H9 (cell line): ENCODE measurements around the gene CBR1. TPM values are rescaled to one million over a fixed set of nuclear protein-coding genes. Genes with fewer than 3 reads are reported as not detected.

ENCODE experiments used
- DNase-seq: peaks from one replicate; pipeline ENCODE4 v3.0.0-alpha.2; 2017
- H2AFZ ChIP-seq: one replicate; pipeline ENCODE4 v1.6.1; 2013; ENCODE audit warnings: mild to moderate bottlenecking, low read length, control low read depth, moderate library complexity
- H2AK5ac ChIP-seq: 2 replicates; pipeline ENCODE4 v1.6.1; 2013; ENCODE audit warnings: low read length, control low read depth, mixed read lengths; ENCODE audit not compliant: insufficient read length
- H2BK120ac ChIP-seq: one replicate; pipeline ENCODE4 v1.6.1; 2013; ENCODE audit warnings: low read depth, mild to moderate bottlenecking, low read length, control low read depth, inconsistent platforms; ENCODE audit not compliant: poor library complexity, severe bottlenecking
- H2BK12ac ChIP-seq: 2 replicates; pipeline ENCODE4 v1.6.1; 2013; ENCODE audit warnings: low read length, control low read depth, mixed read lengths, low read depth; ENCODE audit not compliant: insufficient read length
- H2BK15ac ChIP-seq: 2 replicates; pipeline ENCODE4 v1.6.1; 2013; ENCODE audit warnings: low read depth, low read length, control low read depth
- H2BK20ac ChIP-seq: one replicate; pipeline ENCODE4 v1.6.1; 2013; ENCODE audit warnings: low read depth, mild to moderate bottlenecking, low read length, control low read depth, inconsistent platforms; ENCODE audit not compliant: poor library complexity, severe bottlenecking
- H2BK5ac ChIP-seq: 2 replicates; pipeline ENCODE4 v1.6.1; 2013; ENCODE audit warnings: low read length, control low read depth, mixed read lengths; ENCODE audit not compliant: insufficient read length
- H3K14ac ChIP-seq: 2 replicates; pipeline ENCODE4 v1.6.1; 2013; ENCODE audit warnings: low read length, control low read depth; ENCODE audit not compliant: insufficient read depth
- H3K18ac ChIP-seq: 2 replicates; pipeline ENCODE4 v1.6.1; 2013; ENCODE audit warnings: low read depth, mild to moderate bottlenecking, mixed read lengths, low read length, control low read depth; ENCODE audit not compliant: insufficient read length
- H3K23ac ChIP-seq: 2 replicates; pipeline ENCODE4 v1.6.1; 2013; ENCODE audit warnings: low read length, control low read depth, mixed read lengths, low read depth; ENCODE audit not compliant: insufficient read length
- H3K23me2 ChIP-seq: 2 replicates; pipeline ENCODE4 v1.6.1; 2013; ENCODE audit warnings: low read depth, mild to moderate bottlenecking, mixed read lengths, low read length, control low read depth; ENCODE audit not compliant: insufficient read length, poor library complexity, severe bottlenecking
- H3K27ac ChIP-seq: 2 replicates; pipeline ENCODE4 v1.5.1; 2013; ENCODE audit warnings: low read length, control low read depth, mixed read lengths, low read depth; ENCODE audit not compliant: insufficient read length
- H3K27me3 ChIP-seq: 2 replicates; pipeline ENCODE4 v1.6.1; 2013; ENCODE audit warnings: low read length, control low read depth, inconsistent platforms; ENCODE audit not compliant: insufficient read depth
- H3K4ac ChIP-seq: 2 replicates; pipeline ENCODE4 v1.6.1; 2013; ENCODE audit warnings: low read depth, mild to moderate bottlenecking, control low read depth, inconsistent platforms, low read length, moderate library complexity
- H3K4me1 ChIP-seq: 2 replicates; pipeline ENCODE4 v1.6.1; 2013; ENCODE audit warnings: low read length, control low read depth, inconsistent platforms; ENCODE audit not compliant: insufficient read depth
- H3K4me2 ChIP-seq: 2 replicates; pipeline ENCODE4 v1.6.1; 2013; ENCODE audit warnings: low read length, control low read depth, mixed read lengths; ENCODE audit not compliant: insufficient read length, insufficient read depth
- H3K56ac ChIP-seq: 2 replicates; pipeline ENCODE4 v1.6.1; 2013; ENCODE audit warnings: low read depth, mild to moderate bottlenecking, mixed read lengths, low read length, control low read depth; ENCODE audit not compliant: insufficient read length
- H3K79me1 ChIP-seq: 2 replicates; pipeline ENCODE4 v1.6.1; 2013; ENCODE audit warnings: low read depth, mild to moderate bottlenecking, moderate library complexity, low read length, control low read depth, inconsistent platforms; ENCODE audit not compliant: insufficient read depth, poor library complexity, severe bottlenecking
- H3K79me2 ChIP-seq: 2 replicates; pipeline ENCODE4 v1.6.1; 2013; ENCODE audit warnings: low read length, control low read depth, inconsistent platforms; ENCODE audit not compliant: insufficient read depth
- H3K9ac ChIP-seq: 2 replicates; pipeline ENCODE4 v1.6.1; 2013; ENCODE audit warnings: low read length, control low read depth, mixed read lengths; ENCODE audit not compliant: insufficient read length; ENCODE audit errors: extremely low read depth
- H3K9me3 ChIP-seq: one replicate; pipeline ENCODE4 v1.6.1; 2013; ENCODE audit warnings: low read depth, low read length, inconsistent platforms; ENCODE audit not compliant: control insufficient read depth
- H3T11ph ChIP-seq: one replicate; pipeline ENCODE4 v1.6.1; 2013; ENCODE audit warnings: mild to moderate bottlenecking, low read length, control low read depth, inconsistent platforms
- H4K20me1 ChIP-seq: one replicate; pipeline ENCODE4 v1.6.1; 2013; ENCODE audit not compliant: control insufficient read depth, insufficient read length, insufficient read depth
- H4K5ac ChIP-seq: 2 replicates; pipeline ENCODE4 v1.6.1; 2013; ENCODE audit warnings: low read depth, mild to moderate bottlenecking, mixed read lengths, low read length, control low read depth; ENCODE audit not compliant: insufficient read length
- H4K8ac ChIP-seq: replicated peaks from 2 replicates; pipeline ENCODE4 v1.6.1; 2013; ENCODE audit warnings: low read length, control low read depth, mixed read lengths, low read depth; ENCODE audit not compliant: insufficient read length
- H4K91ac ChIP-seq: 2 replicates; pipeline ENCODE4 v1.6.1; 2013; ENCODE audit warnings: low read depth, mild to moderate bottlenecking, moderate library complexity, mixed read lengths, low read length, control low read depth; ENCODE audit not compliant: insufficient read length
- H3K27ac Mint-ChIP-seq, 3 experiments: 2 replicates in 2 of 3; 3 replicates in 1 of 3; pipeline ENCODE4 v1.8.0; 2020 to 2021; ENCODE audit warnings: mixed read lengths in 3 of 3, mild to moderate bottlenecking in 1 of 3, moderate library complexity in 1 of 3
- H3K27me3 Mint-ChIP-seq: 2 replicates; pipeline ENCODE4 v1.8.0; 2021; ENCODE audit warnings: low read depth, mild to moderate bottlenecking, moderate library complexity, mixed read lengths
- H3K36me3 Mint-ChIP-seq, 3 experiments: 2 replicates in 2 of 3; 3 replicates in 1 of 3; pipeline ENCODE4 v1.8.0; 2020 to 2021; ENCODE audit warnings: low read depth in 3 of 3, mixed read lengths in 3 of 3; ENCODE audit not compliant: insufficient read depth in 1 of 3
- H3K4me1 Mint-ChIP-seq, 2 experiments: 2 replicates each; pipeline ENCODE4 v1.8.0; 2020; ENCODE audit warnings: mixed read lengths in 2 of 2
- H3K4me3 Mint-ChIP-seq, 2 experiments: 2 replicates in 1 of 2; 3 replicates in 1 of 2; pipeline ENCODE4 v1.8.0; 2020 to 2021; ENCODE audit warnings: mild to moderate bottlenecking in 2 of 2, mixed read lengths in 2 of 2, moderate library complexity in 1 of 2
- H3K9me3 Mint-ChIP-seq, 2 experiments: 2 replicates in 1 of 2; 3 replicates in 1 of 2; pipeline ENCODE4 v1.8.0; 2020; ENCODE audit warnings: mild to moderate bottlenecking in 2 of 2, mixed read lengths in 2 of 2, moderate library complexity in 1 of 2
- CTCF ChIP-seq: fragments of 200-600 bp; sonication (generic); conservative IDR thresholded peaks from 3 replicates; pipeline ENCODE4 v1.8.0; 2021; ENCODE audit warnings: antibody characterized with exemption, mild to moderate bottlenecking
- WGBS: extraction: QIAGEN DNeasy Blood & Tissue Kit; methylation state at CpG from one replicate; pipeline ENCODE4 v1.1.7; 2013; ENCODE audit warnings: missing lambda C conversion rate, low lambda C conversion rate, mixed read lengths; ENCODE audit not compliant: insufficient read length; ENCODE audit errors: extremely low coverage; 5-methylcytosine and 5-hydroxymethylcytosine counted together
- total RNA-seq: library from RNA; stranded (reverse); gene quantifications from 2 replicates; pipeline ENCODE4 v1.2.1, GENCODE V29; 2021

CBR1 gene
- total RNA-seq, 1 experiment from 2014 or later: 5.7 TPM

- no peak for TF ChIP-seq CTCF
- Histone ChIP-seq H3K9me3 (no peaks in the 10 kb centered on the region), H3K79me2 (no peaks in the 10 kb centered on the region), H4K5ac (no peak overlapping the region), H2AFZ (no peak overlapping the region), H3K56ac (no peak overlapping the region), H3K18ac (no peak overlapping the region), H4K91ac (no peak overlapping the region), H3K4me1 (peaks cover 5% of the 10 kb centered on the region), H3K23ac (no peak overlapping the region), H3K79me1 (no peaks in the 10 kb centered on the region), H2AK5ac (no peak overlapping the region), H3K23me2 (no peaks in the 10 kb centered on the region), H3K9ac (no peak overlapping the region), H2BK15ac (no peak overlapping the region), H3K4me2 (no peak overlapping the region), H2BK12ac (no peak overlapping the region), H3K14ac (no peak overlapping the region), H3T11ph (no peak overlapping the region), H4K20me1 (no peaks in the 10 kb centered on the region), H3K4ac (no peak overlapping the region), H3K27me3 (no peaks in the 10 kb centered on the region), H2BK5ac (no peak overlapping the region), H2BK120ac (no peak overlapping the region), H2BK20ac (no peak overlapping the region), H3K27ac (no peak overlapping the region), H4K8ac (no peak overlapping the region)
- Mint-ChIP-seq H3K36me3 (peaks cover 0 to 7% (median 4%) of the 10 kb centered on the region in 3 experiments; a peak in 4 of 7 replicates), H3K4me1 (peaks cover 11 to 21% of the 10 kb centered on the region in 2 experiments), H3K4me3 (no peak overlapping the region), H3K27me3 (no peaks in the 10 kb centered on the region), H3K9me3 (no peaks in the 10 kb centered on the region), H3K27ac (no peak overlapping the region)
- no peak for DNase-seq
- WGBS: no CpG with 5 or more reads among the region's 7 CpGs
Observed at GRCh38 chr21:36076878-36077655, 7.2 kb downstream of the CBR1 start.
